IPS-18c (cell line): Measurements from ENCODE around the gene DOC2A.
"Not testable (repeated sequence)": the region's sequence is repeated elsewhere in the genome, so short reads cannot be mapped to it uniquely, and the experiment has no call there.

Source experiments
- H3K4me3 ChIP-seq: 2 replicates; pipeline ENCODE4 v1.7.0; 2013; ENCODE audit warnings: low read depth, mild to moderate bottlenecking, low read length, moderate library complexity; ENCODE audit not compliant: insufficient read depth
- H3K9me3 ChIP-seq: one replicate; pipeline ENCODE4 v1.6.1; 2013; ENCODE audit warnings: mild to moderate bottlenecking, low read length, moderate library complexity; ENCODE audit not compliant: control insufficient read depth, insufficient read depth

The DOC2A gene

DNA sequence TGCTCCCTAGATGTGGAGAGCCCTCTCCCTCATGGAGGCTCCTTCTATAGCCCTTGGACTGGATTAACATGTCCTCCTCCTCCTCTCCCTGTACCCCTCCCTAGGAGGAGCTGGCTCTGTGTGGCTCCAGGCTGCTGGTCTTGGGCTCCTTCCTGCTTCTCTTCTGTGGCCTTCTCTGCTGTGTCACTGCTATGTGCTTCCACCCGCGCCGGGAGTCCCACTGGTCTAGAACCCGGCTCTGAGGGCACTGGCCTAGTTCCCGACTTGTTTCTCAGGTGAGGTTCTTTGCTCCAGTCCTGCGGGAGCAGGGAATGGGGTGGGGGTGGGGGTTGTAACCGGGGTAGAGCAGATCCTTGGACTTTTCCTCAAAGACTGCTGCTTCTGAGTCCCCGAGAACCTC, 39.5 kb downstream of the DOC2A start:
- Histone ChIP-seq H3K4me3 (no peak overlapping the region), H3K9me3 (peaks cover 4% of the 10 kb centered on the region)

DNA sequence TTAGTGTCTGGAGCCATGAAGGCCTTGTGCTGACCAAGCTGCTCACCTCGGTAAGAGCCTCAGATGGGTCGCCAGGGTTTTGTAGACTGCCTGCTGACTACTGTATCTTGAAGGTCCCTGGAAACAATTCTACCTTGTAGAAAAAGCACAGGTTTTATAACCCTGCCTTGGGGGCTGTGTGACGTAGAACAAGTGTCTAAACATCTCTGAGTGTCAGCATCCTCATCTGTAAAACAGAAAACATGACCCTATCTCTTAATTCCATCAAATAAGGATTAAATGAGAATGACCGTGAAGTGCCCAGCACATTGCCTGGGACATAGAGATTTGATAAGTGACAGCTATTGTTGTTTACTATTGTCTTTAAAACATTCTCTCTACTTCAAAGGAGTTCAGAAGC, 42.6 kb downstream of the DOC2A start:
- peaks cover 4% of the 10 kb centered on the region for H3K9me3 ChIP-seq
- H3K4me3 ChIP-seq, result no peak overlapping the region

DNA sequence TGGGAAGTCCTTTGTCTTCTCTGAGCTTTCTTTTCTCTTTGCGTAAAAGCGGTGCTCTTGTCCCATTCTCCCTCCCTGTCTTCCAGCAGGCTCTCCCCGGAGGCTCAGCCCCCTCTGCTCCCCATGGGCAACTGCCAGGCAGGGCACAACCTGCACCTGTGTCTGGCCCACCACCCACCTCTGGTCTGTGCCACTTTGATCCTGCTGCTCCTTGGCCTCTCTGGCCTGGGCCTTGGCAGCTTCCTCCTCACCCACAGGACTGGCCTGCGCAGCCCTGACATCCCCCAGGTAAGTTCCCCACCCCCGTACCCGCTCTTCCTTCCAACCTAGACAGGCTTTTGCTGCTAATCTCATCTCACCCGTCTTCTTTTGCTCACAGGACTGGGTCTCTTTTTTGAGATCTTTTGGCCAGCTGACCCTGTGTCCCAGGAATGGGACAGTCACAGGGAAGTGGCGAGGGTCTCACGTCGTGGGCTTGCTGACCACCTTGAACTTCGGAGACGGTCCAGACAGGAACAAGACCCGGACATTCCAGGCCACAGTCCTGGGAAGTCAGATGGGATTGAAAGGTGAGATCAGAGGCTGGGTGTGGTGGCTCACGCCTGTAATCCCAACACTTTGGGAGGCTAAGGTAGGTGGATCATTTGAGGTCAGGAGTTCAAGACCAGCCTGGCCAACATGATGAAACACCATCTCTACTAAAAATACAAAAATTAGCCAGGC, 47.6 kb downstream of the DOC2A start:
- H3K9me3 ChIP-seq, result no peaks in the 10 kb centered on the region
- no peak overlapping the region for H3K4me3 ChIP-seq

DNA sequence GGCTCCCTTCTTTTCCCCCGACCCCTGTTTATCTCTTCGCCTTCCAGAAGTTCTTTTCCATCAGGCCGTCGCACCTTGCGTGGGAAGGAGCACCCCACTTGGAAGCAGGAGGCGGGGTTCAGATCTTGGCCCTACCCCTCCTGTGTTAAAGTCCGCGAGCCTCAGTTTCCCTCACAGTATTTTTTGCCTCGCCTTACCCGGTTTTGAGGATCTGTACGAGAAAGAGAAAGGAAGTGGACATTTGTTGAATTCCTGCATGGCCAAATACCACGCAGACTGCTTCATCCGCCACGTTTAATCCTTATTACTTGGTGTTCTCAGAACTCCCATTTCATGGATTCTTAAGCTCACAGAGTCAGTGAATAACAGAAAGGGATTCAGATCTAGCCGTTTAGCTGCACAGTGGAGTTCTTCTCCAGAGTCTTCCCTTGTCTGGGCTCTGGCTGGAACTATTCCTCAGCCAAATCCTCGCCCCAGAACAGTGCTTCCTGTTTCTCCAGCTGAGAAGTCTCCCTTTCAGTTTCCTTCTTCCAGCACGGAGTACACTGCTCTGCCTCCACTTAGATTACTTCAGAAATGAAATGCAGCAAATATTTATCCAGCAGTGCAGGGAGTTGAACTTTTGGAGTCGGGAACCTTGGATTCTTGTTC, 48.4 kb downstream of the DOC2A start:
- no peaks in the 10 kb centered on the region for H3K9me3 ChIP-seq
- H3K4me3 ChIP-seq, result peak overlapping the region; percentile 84

DNA sequence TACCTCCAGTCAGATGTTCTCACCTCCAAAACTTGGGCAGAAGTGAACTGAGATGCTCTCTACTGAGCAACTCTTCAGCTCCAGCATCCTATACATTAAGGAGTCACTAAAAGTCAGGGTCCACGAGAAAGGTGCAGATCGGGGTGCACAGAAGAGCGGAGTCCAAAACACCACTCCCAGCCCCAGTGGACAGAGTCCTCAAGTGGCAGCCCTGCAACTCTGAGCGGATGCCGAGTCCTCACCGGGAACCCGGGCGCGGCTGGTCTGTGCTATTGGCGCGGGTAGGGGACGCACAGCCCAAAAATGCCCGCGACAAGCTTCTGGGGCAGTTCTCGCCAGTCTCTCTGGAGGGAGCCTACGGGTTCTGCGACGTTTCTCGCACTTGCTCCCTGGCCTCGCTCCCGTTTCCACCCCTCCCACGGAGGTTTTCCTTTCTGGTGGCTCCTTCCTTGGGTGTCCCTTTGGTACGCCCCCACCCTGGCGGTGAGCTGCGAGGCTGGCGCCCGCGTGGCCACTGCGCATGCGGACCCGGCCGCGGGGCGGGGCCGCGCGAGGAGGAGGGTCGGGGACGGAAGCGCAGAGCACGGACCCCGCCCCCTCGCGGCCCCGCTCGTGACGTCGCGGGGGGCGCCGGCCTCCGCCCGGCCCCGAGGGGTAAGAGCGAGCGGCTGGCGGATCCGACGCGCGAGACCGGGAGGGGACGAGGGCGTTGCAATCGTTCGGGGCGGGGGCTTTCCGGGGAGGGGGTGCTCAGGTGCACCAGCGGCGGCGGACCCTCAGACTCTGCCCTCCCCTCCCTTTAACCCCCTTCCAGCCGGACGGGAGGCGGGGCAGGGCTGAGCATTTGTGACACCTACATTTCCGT, 49.1 kb downstream of the DOC2A start, which contains the start of gene TMEM219:
TMEM219 (plus strand) TSS at position 601 of the 865 bp plus-strand sequence. CDS start 1,065 bp downstream, outside the sequence.
- no peaks in the 10 kb centered on the region for H3K9me3 ChIP-seq
- peak within 1 kb of the TSS; percentile 84 for H3K4me3 ChIP-seq

DNA sequence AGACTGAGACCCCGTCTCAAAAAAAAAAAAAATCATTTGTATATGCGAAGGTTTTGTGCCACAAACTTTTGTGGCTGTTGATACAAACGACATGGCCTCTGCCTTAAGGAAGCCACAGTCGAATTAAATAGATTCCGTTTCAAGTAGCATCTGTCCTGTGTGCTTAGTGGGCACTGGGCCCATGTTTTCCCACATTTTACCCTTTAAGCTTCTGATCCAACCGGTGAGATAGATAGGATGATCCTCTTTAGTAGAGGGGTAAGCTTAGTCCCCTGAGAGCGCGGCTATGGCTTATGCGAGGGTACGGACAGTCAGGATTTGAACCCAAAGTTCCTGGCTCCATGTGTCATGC, 49.7 kb downstream of the DOC2A start:
- peak overlapping the region; percentile 84 for H3K4me3 ChIP-seq
- no peaks in the 10 kb centered on the region for H3K9me3 ChIP-seq

DNA sequence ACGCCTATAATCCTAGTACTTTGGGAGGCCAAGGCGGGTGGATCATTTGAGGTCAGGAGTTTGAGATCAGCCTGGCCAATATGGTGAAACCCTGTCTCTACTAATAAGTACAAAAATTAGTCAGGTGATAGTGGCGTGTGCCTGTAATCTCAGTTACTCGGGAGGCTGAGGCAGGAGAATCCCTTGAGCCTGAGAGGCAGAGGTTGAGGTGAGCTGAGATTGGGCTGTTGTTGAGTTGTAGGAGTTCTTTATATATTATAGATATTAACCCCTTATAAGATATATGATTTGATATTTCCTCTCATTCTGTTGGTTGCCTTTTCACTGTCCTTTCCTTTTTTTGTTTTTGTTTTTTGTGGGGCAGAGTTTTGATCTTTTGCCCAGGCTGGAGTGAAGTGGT, 51.0 kb downstream of the DOC2A start:
- not testable (repeated sequence) for H3K4me3 ChIP-seq, H3K9me3 ChIP-seq

DNA sequence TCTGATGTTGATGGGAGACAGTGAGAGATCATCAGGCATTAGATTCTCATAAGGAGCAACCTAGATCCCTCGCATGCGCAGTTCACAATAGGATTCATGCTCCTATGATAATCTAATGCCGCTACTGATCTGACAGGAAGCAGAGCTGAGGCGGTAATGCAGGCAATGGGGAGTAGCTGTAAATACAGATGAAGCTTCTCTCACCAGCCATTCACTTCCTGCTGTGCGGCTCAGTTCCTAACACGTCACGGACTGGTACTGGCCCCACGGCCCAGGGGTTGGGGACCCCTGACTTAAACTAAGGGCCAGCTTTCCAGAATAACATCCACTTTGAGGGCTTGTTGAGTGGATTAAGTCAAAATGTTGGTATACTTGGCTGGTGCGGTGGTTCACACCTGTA, 51.5 kb downstream of the DOC2A start:
- Histone ChIP-seq H3K4me3 (no peak overlapping the region), H3K9me3 (no peaks in the 10 kb centered on the region)

DNA sequence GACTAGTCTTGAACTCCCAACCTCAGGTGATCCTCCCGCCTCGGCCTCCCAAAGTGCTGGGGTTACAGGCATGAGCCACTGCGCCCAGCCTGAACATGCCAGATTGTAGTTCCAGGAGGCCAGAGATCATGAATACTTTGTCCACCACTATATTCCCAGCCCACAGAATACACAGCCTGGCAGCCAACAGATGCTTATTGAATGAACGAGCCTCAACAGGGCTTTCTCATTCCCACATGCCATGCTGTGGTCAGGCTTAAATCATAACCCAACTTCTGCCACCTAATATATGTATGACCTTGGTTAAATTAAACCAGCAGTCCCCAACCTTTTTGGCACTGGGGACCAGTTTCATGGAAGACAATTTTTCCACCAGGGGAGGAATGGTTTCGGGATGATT, 52.1 kb downstream of the DOC2A start:
- no peak overlapping the region for H3K4me3 ChIP-seq

More for the DNA sequence above, 52.1 kb downstream of the DOC2A start:
- no peaks in the 10 kb centered on the region for H3K9me3 ChIP-seq
